Neuronal stem cell (in vitro differentiated cells): ENCODE results near the gene NRIP1.

Experiments used
- DNase-seq: peaks from one replicate; pipeline ENCODE4 v3.0.0-alpha.2; 2013; ENCODE audit warnings: low spot score
- H2AFZ ChIP-seq: one replicate; pipeline ENCODE4 v1.6.1; 2013; ENCODE audit warnings: mild to moderate bottlenecking, low read length, inconsistent platforms
- H2AK5ac ChIP-seq: 2 replicates; pipeline ENCODE4 v1.6.1; 2013; ENCODE audit warnings: low read depth, mild to moderate bottlenecking, inconsistent platforms, low read length, moderate library complexity, mixed read lengths
- H2BK120ac ChIP-seq: 2 replicates; pipeline ENCODE4 v1.6.1; 2013; ENCODE audit warnings: low read depth, mild to moderate bottlenecking, inconsistent platforms, low read length, moderate library complexity, mixed read lengths
- H2BK12ac ChIP-seq: one replicate; pipeline ENCODE4 v1.6.1; 2013; ENCODE audit warnings: low read length, inconsistent platforms
- H2BK15ac ChIP-seq: 2 replicates; pipeline ENCODE4 v1.6.1; 2013; ENCODE audit warnings: mild to moderate bottlenecking, low read length, inconsistent platforms, mixed read lengths
- H2BK5ac ChIP-seq: one replicate; pipeline ENCODE4 v1.6.1; 2013; ENCODE audit warnings: inconsistent platforms, mild to moderate bottlenecking, low read length, moderate library complexity
- H3K14ac ChIP-seq: one replicate; pipeline ENCODE4 v1.6.1; 2013; ENCODE audit warnings: low read length, inconsistent platforms
- H3K18ac ChIP-seq: 2 replicates; pipeline ENCODE4 v1.6.1; 2013; ENCODE audit warnings: low read length, inconsistent platforms
- H3K23ac ChIP-seq: 2 replicates; pipeline ENCODE4 v1.6.1; 2013; ENCODE audit warnings: low read depth, mild to moderate bottlenecking, mixed read lengths, low read length, inconsistent platforms; ENCODE audit not compliant: poor library complexity
- H3K27ac ChIP-seq: replicated peaks from 3 replicates; pipeline ENCODE4 v1.5.1; 2013; ENCODE audit warnings: low read length, inconsistent platforms
- H3K27me3 ChIP-seq, 3 experiments: 2 replicates each; pipeline ENCODE4 v1.6.1; 2013; ENCODE audit warnings: low read length in 3 of 3, mild to moderate bottlenecking in 2 of 3, inconsistent platforms in 1 of 3, low read depth in 1 of 3, mixed read lengths in 1 of 3, moderate library complexity in 1 of 3; ENCODE audit not compliant: control insufficient read depth in 3 of 3, insufficient read depth in 3 of 3
- H3K36me3 ChIP-seq, 2 donors: replicated peaks in 1 of 2; 2 replicates each; pipeline ENCODE4 v1.6.1; 2013; ENCODE audit warnings: low read length in 2 of 2; ENCODE audit not compliant: control insufficient read depth in 2 of 2, insufficient read depth in 2 of 2
- H3K4ac ChIP-seq: 2 replicates; pipeline ENCODE4 v1.6.1; 2013; ENCODE audit warnings: inconsistent platforms, mild to moderate bottlenecking, low read length, moderate library complexity
- H3K4me1 ChIP-seq, 2 donors: 1 replicate in 1 of 2; 2 replicates in 1 of 2; pipeline ENCODE4 v1.6.1; 2013; ENCODE audit warnings: low read length in 2 of 2, low read depth in 1 of 2; ENCODE audit not compliant: control insufficient read depth in 2 of 2, insufficient read depth in 1 of 2
- H3K4me2 ChIP-seq: one replicate; pipeline ENCODE4 v1.6.1; 2013; ENCODE audit warnings: mild to moderate bottlenecking, low read length, inconsistent platforms; ENCODE audit not compliant: insufficient read depth, poor library complexity, severe bottlenecking
- H3K4me3 ChIP-seq, 2 donors: 2 replicates each; pipeline ENCODE4 v1.5.1; 2013; ENCODE audit warnings: low read length in 2 of 2, mild to moderate bottlenecking in 2 of 2, inconsistent platforms in 1 of 2, moderate library complexity in 1 of 2
- H3K79me1 ChIP-seq: one replicate; pipeline ENCODE4 v1.6.1; 2013; ENCODE audit warnings: low read depth, mild to moderate bottlenecking, inconsistent platforms, low read length, moderate library complexity
- H3K9ac ChIP-seq: one replicate; pipeline ENCODE4 v1.6.1; 2013; ENCODE audit warnings: mild to moderate bottlenecking, low read depth, low read length, inconsistent platforms; ENCODE audit not compliant: poor library complexity
- H3K9me3 ChIP-seq, 2 donors: replicated peaks in 1 of 2; 2 replicates each; pipeline versions ENCODE3 to v1.6.1; 2013; ENCODE audit warnings: low read length in 2 of 2, mild to moderate bottlenecking in 2 of 2, inconsistent platforms in 1 of 2, low read depth in 1 of 2, mixed read lengths in 1 of 2, moderate library complexity in 1 of 2; ENCODE audit not compliant: control insufficient read depth in 2 of 2, insufficient read depth in 1 of 2
- H4K8ac ChIP-seq: one replicate; pipeline ENCODE4 v1.6.1; 2013; ENCODE audit warnings: low read depth, mild to moderate bottlenecking, inconsistent platforms, low read length, moderate library complexity
- H4K91ac ChIP-seq: one replicate; pipeline ENCODE4 v1.6.1; 2013; ENCODE audit warnings: low read length, low read depth, mild to moderate bottlenecking, inconsistent platforms; ENCODE audit not compliant: poor library complexity
- WGBS, 2 donors: extraction: QIAGEN DNeasy Blood & Tissue Kit; methylation state at CpG; one replicate each; pipeline ENCODE4 v1.1.7; 2013; ENCODE audit warnings: missing lambda C conversion rate in 2 of 2, mixed read lengths in 1 of 2; ENCODE audit not compliant: insufficient read length in 2 of 2, insufficient replicate concordance in 1 of 2; ENCODE audit errors: extremely low coverage in 2 of 2; 5-methylcytosine and 5-hydroxymethylcytosine counted together

Gene NRIP1

DNA sequence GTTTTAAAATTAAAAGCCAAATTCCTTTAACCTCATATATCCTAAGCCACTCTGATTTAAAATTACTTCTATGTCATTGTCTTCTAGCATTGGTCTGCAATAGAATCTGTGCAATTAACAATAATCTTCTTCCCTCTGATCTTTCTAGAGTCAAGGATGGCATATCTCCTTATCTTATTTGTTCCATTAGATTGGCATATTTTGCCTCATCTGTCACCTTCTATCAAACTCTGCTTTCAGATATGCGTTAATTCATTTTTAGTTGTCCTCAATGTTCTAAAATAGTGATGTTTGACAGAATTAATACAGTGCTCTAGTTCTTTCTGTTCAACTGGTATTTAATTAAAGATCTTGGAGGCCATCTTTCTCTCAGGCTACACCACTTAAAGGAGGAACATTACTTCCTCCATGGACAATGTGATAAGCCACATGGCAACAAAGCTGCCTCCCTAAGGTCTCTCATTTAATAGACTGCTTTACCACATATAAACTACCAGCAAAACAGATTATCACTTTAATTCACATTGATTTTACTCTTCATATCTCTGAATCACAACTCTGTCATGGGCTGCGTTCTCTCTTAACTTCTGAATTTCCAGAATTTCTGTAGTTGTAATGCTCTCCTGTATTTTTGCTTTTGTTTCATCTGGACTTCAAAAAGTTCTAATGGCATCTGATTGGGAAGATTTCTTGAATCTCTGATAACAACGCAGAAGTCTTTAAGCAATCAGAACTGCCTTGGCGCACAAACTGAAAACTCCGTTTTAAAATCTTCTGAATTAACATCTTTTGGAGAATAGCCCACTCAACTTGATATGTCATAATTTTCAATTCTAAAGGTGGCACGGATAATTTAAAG is 2.8 kb downstream of the NRIP1 start:
- WGBS, 2 donors: no CpG with 5 or more reads among the region's 6 CpGs
- H2AK5ac ChIP-seq: no peak overlapping the region
- H3K79me1 ChIP-seq: peaks cover 1% of the 10 kb centered on the region
- no peak overlapping the region for H4K91ac ChIP-seq
- H3K36me3 ChIP-seq: no peaks in the 10 kb centered on the region
- no peaks in the 10 kb centered on the region for H3K27me3 ChIP-seq
- H3K4me2 ChIP-seq: peak overlapping the region; percentile 21
- no peak overlapping the region for H3K23ac ChIP-seq
- no peak overlapping the region for H4K8ac ChIP-seq
- H2BK12ac ChIP-seq: no peak overlapping the region
- no peak overlapping the region for H2AFZ ChIP-seq
- H3K14ac ChIP-seq: no peak overlapping the region
- H2BK5ac ChIP-seq: no peak overlapping the region
- peak overlapping the region in 1 of 2 donors; percentile 92 for H3K4me3 ChIP-seq
- peaks cover 13 to 25% of the 10 kb centered on the region in 2 donors for H3K4me1 ChIP-seq
- DNase-seq: no peak
- no peak overlapping the region for H3K4ac ChIP-seq
- H3K27ac ChIP-seq: no peak overlapping the region
- no peaks in the 10 kb centered on the region for H3K9me3 ChIP-seq
- no peak overlapping the region for H2BK15ac ChIP-seq
- H3K18ac ChIP-seq: no peak overlapping the region
- no peak overlapping the region for H3K9ac ChIP-seq
- H2BK120ac ChIP-seq: no peak overlapping the region

DNA sequence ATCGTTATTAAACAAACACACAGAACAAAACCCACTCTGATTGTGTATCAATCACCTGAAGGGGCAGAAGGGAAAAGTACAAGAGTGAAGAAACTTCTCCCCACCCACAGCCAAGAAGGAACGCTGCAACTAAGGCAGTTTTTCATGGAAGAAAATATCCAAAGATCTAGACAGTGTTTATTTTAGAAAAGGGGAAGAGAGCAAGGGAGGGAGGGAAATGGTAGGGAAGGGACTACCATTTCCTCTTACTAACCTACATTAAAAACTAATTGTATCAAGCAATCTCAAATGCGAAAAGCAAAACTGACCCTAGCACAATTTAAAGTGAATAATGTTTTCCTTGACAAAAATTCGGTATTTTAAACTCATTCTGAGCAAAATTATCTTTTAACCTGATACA is 3.5 kb downstream of the NRIP1 start:
- Histone ChIP-seq H3K79me1 (peaks cover 1% of the 10 kb centered on the region), H4K8ac (no peak overlapping the region), H3K9ac (no peak overlapping the region), H3K4ac (no peak overlapping the region), H3K4me3 (no peak overlapping the region), H2BK15ac (no peak overlapping the region), H2AK5ac (no peak overlapping the region), H3K18ac (no peak overlapping the region), H3K4me2 (no peak overlapping the region), H2BK5ac (no peak overlapping the region), H3K23ac (no peak overlapping the region), H3K4me1 (peaks cover 13 to 25% of the 10 kb centered on the region in 2 donors), H3K36me3 (no peaks in the 10 kb centered on the region), H2BK12ac (no peak overlapping the region), H2BK120ac (no peak overlapping the region), H3K14ac (no peak overlapping the region), H3K27me3 (no peaks in the 10 kb centered on the region), H2AFZ (no peak overlapping the region), H4K91ac (no peak overlapping the region), H3K27ac (no peak overlapping the region), H3K9me3 (no peaks in the 10 kb centered on the region)
- WGBS, 2 donors: no CpG with 5 or more reads among the region's 4 CpGs
- DNase-seq: no peak

DNA sequence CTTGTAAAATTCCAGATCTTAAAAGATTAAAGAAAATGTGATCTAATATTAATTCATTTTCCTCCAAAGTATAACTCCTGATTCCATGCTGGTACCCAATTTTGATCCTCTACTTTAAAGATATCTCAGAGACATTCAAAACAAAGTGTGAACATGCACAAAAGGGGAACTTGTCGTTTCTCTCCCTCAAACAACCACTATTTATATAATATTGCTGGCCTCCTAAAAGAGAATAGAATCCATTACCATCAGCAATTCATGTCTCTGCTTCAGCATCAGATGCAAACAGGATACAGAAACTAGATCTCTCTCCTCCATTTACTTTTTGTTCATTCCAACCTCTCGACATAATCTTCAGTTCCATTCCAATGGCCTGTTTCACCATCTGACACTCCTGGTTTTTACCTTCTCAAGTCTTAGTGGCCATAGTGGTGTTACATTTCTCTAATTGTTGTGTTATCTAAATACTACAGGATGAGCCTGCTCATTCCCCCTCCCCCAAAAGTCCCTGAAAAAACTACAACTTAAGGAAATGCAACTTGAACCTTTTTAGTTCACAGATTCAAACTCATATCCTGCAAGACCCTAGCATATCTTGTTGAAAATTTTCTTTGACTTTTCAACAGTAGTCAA is 4.1 kb downstream of the NRIP1 start:
- no peak for DNase-seq
- Histone ChIP-seq H2BK5ac (no peak overlapping the region), H3K9me3 (peaks cover 0 to 4% of the 10 kb centered on the region in 2 donors), H2BK120ac (no peak overlapping the region), H2BK15ac (no peak overlapping the region), H4K91ac (no peak overlapping the region), H2BK12ac (no peak overlapping the region), H3K27ac (no peak overlapping the region), H3K9ac (no peak overlapping the region), H4K8ac (no peak overlapping the region), H3K18ac (no peak overlapping the region), H3K4me1 (peaks cover 10 to 25% of the 10 kb centered on the region in 2 donors), H3K4me2 (no peak overlapping the region), H3K4ac (no peak overlapping the region), H3K14ac (no peak overlapping the region), H3K36me3 (no peaks in the 10 kb centered on the region), H3K79me1 (peaks cover 1% of the 10 kb centered on the region), H2AK5ac (no peak overlapping the region), H3K4me3 (no peak overlapping the region), H3K27me3 (no peaks in the 10 kb centered on the region), H2AFZ (no peak overlapping the region), H3K23ac (no peak overlapping the region)
- no CpG with 5 or more reads among the region's 2 CpGs for WGBS, 2 donors

DNA sequence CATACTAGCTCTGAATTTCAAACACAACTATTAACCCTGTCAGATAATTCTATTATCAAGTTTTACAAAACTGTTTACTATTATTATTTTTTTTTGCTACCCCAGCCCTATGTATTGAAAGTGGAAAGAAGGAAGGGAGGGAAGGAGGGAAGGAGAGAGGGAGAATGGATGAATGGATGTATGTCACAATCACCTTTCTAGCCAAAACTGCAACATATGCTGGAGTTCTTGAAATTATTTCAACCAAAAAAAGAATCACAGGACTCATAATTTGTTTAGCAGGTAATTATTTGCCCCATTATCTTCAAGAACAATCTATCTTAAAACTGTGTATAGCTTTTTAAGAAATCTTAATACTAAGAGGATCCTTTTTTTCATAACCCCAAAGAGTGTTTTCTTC is 5.4 kb downstream of the NRIP1 start:
- peaks cover 0 to 13% of the 10 kb centered on the region in 2 donors for H3K9me3 ChIP-seq
- H4K91ac ChIP-seq: no peak overlapping the region
- no peak overlapping the region for H3K4me2 ChIP-seq
- H3K4ac ChIP-seq: no peak overlapping the region
- no peak overlapping the region for H3K23ac ChIP-seq
- peaks cover 14 to 25% of the 10 kb centered on the region in 2 donors for H3K4me1 ChIP-seq
- no peak overlapping the region for H3K4me3 ChIP-seq
- no peak overlapping the region for H3K27ac ChIP-seq
- H2AFZ ChIP-seq: no peak overlapping the region
- H2BK12ac ChIP-seq: no peak overlapping the region
- H2AK5ac ChIP-seq: no peak overlapping the region
- H2BK120ac ChIP-seq: no peak overlapping the region
- H2BK15ac ChIP-seq: no peak overlapping the region
- peaks cover 1% of the 10 kb centered on the region for H3K79me1 ChIP-seq
- H4K8ac ChIP-seq: no peak overlapping the region
- peaks cover 0 to 2% of the 10 kb centered on the region in 2 donors for H3K36me3 ChIP-seq
- no peak overlapping the region for H3K9ac ChIP-seq
- H2BK5ac ChIP-seq: no peak overlapping the region
- H3K14ac ChIP-seq: no peak overlapping the region
- H3K27me3 ChIP-seq: no peaks in the 10 kb centered on the region
- DNase-seq: no peak
- H3K18ac ChIP-seq: no peak overlapping the region
